Thoracic aorta (tissue), 2 donors: ENCODE data around the gene GRIK4. TPM values are rescaled to one million over a fixed set of nuclear protein-coding genes. Genes with fewer than 3 reads are reported as not detected.

Source experiments
- ATAC-seq: fragments of 150-250 bp; one replicate; pipeline ENCODE4 v1.8.0; 2017; ENCODE audit warnings: low read depth; ENCODE audit not compliant: insufficient number of reproducible peaks, low FRiP score
- DNase-seq: peaks from one replicate; pipeline ENCODE4 v3.0.0-alpha.2; 2020; ENCODE audit warnings: low spot score
- H3K27ac ChIP-seq, 2 donors: fragments of 200-600 bp; sonication (generic); 1 replicate in 1 of 2; 2 replicates in 1 of 2; pipeline ENCODE4 v1.5.1; 2016; ENCODE audit warnings: mild to moderate bottlenecking in 2 of 2, moderate library complexity in 2 of 2
- H3K27me3 ChIP-seq: fragments of 200-600 bp; sonication (generic); replicated peaks from 2 replicates; pipeline ENCODE4 v1.6.0; 2016; ENCODE audit warnings: mild to moderate bottlenecking; ENCODE audit not compliant: insufficient read depth
- H3K36me3 ChIP-seq: fragments of 200-600 bp; sonication (generic); one replicate; pipeline ENCODE4 v1.5.1; 2016
- H3K4me1 ChIP-seq, 2 donors: fragments of 200-600 bp; sonication (generic); 1 replicate in 1 of 2; 2 replicates in 1 of 2; pipeline versions ENCODE4 v1.5.1 to v1.6.0; 2016; ENCODE audit warnings: low read depth in 2 of 2, mild to moderate bottlenecking in 1 of 2; ENCODE audit not compliant: control insufficient read depth in 1 of 2
- H3K4me3 ChIP-seq: fragments of 200-600 bp; sonication (generic); 2 replicates; pipeline ENCODE4 v1.5.1; 2016; ENCODE audit warnings: mild to moderate bottlenecking
- H3K9me3 ChIP-seq: fragments of 200-600 bp; sonication (generic); 2 replicates; pipeline ENCODE4 v1.5.1; 2016
- CTCF ChIP-seq: fragments of 200-600 bp; sonication (generic); IDR thresholded peaks from one replicate; pipeline ENCODE4 v1.5.1; 2019; ENCODE audit warnings: antibody characterized with exemption
- total RNA-seq, 2 donors: library from RNA; depleted of rRNA; stranded (reverse); fragments of >200 nt; gene quantifications; one replicate each; pipeline versions ENCODE4 v1.1.0 to v1.2.3, GENCODE V29; 2016

The GRIK4 gene
- total RNA-seq, 2 donors from 2014 or later: not detected

- no peaks in the 10 kb centered on the region for H3K27me3 ChIP-seq
- DNase-seq (no peak), ATAC-seq (no peak)
- H3K9me3 ChIP-seq: no peaks in the 10 kb centered on the region
- H3K36me3 ChIP-seq: no peaks in the 10 kb centered on the region
- H3K4me1 ChIP-seq: no peaks in the 10 kb centered on the region
- TF ChIP-seq CTCF: no peak
- H3K27ac ChIP-seq: no peak overlapping the region
- no peak overlapping the region for H3K4me3 ChIP-seq
Observed at GRCh38 chr11:120524536-120525085, 13.1 kb downstream of the GRIK4 start.

GRCh38 chr11:120525261-120526171, 14.0 kb downstream of the GRIK4 start:
- ATAC-seq: no peak
- Histone ChIP-seq H3K9me3 (no peaks in the 10 kb centered on the region), H3K36me3 (no peaks in the 10 kb centered on the region), H3K4me3 (no peak overlapping the region), H3K27me3 (no peaks in the 10 kb centered on the region), H3K27ac (no peak overlapping the region), H3K4me1 (no peaks in the 10 kb centered on the region)
- DNase-seq: no peak
- no peak for TF ChIP-seq CTCF

GRCh38 chr11:120526241-120526640, 14.7 kb downstream of the GRIK4 start:
- no peaks in the 10 kb centered on the region for H3K4me1 ChIP-seq
- no peak overlapping the region for H3K4me3 ChIP-seq
- no peak for ATAC-seq
- no peak for DNase-seq
- H3K27me3 ChIP-seq: no peaks in the 10 kb centered on the region
- no peaks in the 10 kb centered on the region for H3K36me3 ChIP-seq
- no peaks in the 10 kb centered on the region for H3K9me3 ChIP-seq
- H3K27ac ChIP-seq: no peak overlapping the region
- no peak for TF ChIP-seq CTCF

GRCh38 chr11:120527111-120527761, 15.7 kb downstream of the GRIK4 start:
- H3K4me3 ChIP-seq: no peak overlapping the region
- no peak overlapping the region for H3K27ac ChIP-seq
- no peak for DNase-seq
- ATAC-seq: no peak
- no peaks in the 10 kb centered on the region for H3K9me3 ChIP-seq
- no peaks in the 10 kb centered on the region for H3K27me3 ChIP-seq
- no peaks in the 10 kb centered on the region for H3K36me3 ChIP-seq
- no peak for TF ChIP-seq CTCF
- no peaks in the 10 kb centered on the region for H3K4me1 ChIP-seq

GRCh38 chr11:120528749-120529148, 17.2 kb downstream of the GRIK4 start:
- Histone ChIP-seq H3K27ac (no peak overlapping the region), H3K4me3 (no peak overlapping the region), H3K36me3 (no peaks in the 10 kb centered on the region), H3K27me3 (no peaks in the 10 kb centered on the region), H3K4me1 (no peaks in the 10 kb centered on the region), H3K9me3 (no peaks in the 10 kb centered on the region)
- ATAC-seq (no peak), DNase-seq (no peak)
- no peak for TF ChIP-seq CTCF
